UCSD-AML1 (cell line): Measurements from ENCODE around the gene USP40.

Experiments used
- DNase-seq: peaks from one replicate; lab custom pipeline; 2025; ENCODE audit not compliant: unreplicated experiment; lab: John Stamatoyannopoulos, UW

The USP40 gene

DNA sequence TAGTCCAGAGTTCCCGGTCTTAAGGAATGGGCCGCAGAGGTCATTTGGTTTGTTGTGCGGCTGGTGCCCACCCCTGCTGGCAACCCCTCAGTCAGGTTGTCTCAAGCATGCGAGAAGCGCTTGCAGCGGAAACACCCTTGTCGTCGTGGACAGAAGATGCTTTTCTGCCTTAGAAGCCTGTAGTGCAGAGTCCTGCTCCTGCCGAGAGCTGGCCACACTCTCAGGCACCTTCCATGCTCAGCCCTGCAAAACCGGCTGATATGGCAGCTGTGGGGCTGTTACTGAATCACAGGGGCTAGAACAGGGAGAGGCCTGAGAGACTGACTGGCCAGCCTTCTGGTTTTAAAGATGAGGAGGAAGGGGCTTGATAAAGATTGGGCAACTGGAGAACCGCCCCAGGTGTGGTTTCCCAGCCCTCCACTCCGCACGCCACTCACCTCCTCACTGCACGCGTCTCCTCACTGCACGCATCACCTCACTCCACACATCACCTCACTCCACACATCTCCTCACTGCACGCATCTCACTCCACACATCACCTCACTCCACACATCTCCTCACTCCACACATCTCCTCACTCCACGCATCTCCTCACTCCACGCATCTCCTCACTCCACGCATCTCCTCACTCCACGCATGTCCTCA is 103.6 kb downstream of the USP40 start:
- no peak for DNase-seq

DNA sequence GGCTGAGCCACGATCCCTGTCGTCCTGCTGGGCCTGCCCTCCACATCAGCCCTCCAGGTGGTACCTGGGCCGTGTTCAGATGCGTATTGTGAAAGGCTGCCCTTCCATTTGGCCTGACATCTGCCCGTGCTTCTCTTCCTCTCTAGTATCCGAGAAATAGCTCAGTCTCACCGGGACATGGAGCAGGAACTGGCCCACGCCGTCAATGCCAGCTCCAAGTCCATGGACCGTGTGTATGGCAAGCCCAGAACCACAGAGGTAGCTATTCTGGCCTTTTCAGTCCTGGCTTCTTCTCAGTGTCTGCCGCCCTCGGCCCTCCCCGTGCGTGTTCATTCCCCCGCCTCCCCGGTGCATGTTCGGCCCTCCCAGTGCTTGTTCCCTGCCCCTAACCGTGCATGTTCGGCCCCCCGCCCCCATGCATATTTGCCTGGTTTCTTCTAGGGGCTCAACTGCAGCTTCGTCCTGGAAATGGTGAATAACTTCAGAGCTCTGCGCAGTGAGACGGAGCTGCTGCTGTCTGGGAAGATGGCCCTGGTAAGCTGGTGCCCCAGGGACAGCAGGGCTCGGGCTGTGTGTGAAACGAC is 104.3 kb downstream of the USP40 start:
- DNase-seq, result no peak

DNA sequence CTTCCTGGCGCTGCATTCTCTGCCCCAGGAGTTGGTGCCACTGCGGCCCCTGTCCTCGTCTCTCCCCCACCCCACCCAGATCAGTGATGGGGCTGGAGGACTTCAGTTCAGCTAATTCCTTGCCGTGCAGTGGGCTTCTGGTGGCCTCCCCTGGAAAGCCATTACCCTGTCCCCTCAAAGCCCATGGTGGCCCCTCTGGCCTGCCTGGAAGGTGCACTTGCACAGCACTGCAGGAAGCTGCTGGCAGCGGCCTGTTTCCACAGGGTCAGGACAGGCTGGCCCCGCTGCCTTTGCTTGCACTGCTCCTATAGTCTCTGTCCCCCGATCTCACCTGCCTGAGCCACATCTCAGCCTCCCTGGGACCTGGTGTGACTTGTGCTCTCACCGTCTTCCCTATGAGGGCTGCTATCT is 105.1 kb downstream of the USP40 start:
- DNase-seq, result no peak

- DNase-seq, result no peak
Measured at GRCh38 chr2:233460726-233461441, 105.7 kb downstream of the USP40 start.

DNA sequence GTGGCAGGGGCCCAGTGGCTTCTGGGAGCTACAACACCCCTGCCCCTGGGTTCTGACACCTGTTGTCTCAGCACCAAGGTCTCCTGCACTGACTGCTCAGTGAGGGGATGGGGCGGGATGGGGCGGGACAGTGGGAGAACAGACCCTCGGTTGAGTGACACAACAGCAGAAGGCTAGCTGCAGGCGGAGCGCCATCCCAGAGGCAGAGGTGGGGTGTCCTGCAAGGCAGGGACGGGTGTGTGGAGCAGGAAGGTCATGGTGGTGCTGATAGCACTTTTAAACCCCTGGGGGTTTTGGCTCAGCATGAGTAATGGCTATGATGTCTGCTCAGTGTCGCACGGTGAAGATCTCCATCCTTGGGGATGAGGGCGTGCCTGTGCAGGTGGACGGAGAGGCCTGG is 107.2 kb downstream of the USP40 start:
- no peak for DNase-seq

GRCh38 chr2:233458826-233459225 is 107.8 kb downstream of the USP40 start:
- no peak for DNase-seq

DNA sequence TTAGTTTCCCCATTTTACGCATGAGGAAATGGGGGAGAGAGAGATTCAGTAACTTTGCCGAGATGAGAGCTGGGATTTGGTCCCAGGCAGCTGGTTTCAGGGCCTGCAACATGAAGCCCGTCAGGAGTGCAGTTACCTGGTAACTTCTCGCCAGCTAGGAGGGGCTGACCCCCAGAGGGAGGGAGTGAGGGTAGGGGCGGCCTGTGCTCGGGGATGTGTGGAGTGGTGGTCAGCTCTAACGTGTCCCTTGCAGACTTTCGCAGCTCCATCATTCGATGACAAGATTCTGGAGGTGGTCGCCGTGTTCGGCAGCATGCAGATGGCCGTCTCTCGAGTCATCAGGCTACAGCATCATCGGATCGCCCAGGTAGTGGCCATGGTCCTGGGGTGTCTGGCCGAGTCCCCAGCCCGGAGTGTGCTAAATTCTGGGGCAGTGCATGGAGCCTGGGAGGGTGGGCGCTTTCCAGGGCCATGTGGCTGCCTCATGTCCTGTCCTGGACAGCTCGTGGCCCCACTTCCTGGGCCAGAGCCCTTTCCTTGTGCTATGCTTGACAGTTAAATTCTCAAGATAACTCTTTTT is 108.5 kb downstream of the USP40 start:
- no peak for DNase-seq

GRCh38 chr2:233457356-233457755 is 109.2 kb downstream of the USP40 start:
- DNase-seq, result no peak

DNA sequence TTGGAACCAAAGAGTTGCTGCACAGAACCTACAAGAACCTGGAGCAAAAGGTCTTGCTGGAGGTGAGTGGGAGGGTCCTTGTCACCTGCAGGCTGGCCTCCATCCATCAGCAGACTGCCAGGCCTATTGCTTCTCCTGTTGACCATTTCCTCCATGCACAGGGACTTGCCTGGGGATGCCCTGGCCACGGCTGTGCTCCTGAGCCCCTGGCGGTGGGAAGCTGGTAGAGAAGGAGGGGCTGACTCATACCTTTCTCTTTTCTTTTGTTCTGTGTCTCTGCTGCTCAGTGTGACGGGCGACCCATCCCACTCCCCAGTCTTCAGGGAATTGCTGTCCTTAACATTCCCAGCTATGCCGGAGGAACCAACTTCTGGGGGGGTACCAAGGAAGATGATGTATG is 109.6 kb downstream of the USP40 start:
- DNase-seq, result no peak

DNA sequence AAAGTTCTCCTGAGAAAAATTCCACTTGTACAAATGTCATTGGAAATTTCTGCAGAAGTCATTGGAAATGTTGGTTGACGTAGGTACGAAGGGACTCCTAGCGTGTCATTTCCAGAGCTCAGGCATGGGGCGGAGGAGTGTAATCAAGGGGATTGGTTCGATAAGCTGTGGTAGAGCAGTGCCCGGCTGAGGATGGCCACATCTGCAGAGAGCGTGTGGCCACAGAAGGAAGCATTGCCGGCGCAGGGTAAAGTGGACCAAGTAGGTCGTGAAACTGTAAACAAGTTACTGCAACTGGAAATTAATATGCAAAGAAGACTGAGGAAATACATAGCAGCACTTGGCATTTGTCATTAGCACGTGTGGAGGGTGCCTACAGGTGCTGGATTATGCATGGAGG is 110.5 kb downstream of the USP40 start:
- no peak for DNase-seq

DNA sequence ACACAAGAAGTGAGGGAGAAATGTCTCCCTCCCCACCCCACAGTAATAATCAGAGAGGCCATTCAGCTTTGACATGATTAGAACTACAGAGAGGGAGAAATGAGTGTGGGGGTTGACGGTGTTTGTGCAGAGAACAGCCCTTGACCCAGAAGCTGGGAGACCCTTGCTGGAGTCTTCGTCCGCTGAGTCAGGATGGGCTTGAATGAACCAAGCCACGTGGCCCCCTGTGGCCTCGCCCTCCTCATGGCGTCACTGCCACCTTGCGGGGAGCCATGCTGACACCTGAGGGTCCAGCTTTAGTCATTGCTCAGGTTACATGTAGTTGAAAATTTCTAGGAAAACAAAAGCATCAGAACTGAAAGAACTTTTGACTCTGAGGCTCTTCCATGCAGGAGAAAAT is 111.1 kb downstream of the USP40 start:
- DNase-seq, result no peak

GRCh38 chr2:233455006-233455405 is 111.6 kb downstream of the USP40 start:
- DNase-seq, result no peak

DNA sequence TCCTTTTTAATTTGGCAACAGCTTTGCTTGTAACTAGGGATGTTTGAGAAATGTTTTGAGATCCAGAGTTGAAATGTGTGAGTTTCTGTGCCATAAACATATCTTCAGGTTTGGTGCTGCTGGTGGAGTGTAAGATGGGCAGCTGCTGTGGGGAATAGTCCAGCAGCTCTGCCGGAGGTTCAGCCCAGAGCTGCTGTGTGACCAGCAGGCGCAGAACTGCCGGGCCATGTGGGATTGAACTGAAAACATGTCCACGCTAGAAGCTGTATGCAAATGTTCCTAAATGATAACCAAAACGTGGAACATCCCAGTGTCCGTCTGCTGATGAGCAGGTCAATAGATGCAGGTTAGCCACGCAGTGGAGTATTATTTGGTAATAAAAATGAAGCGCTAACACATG is 112.7 kb downstream of the USP40 start:
- no peak for DNase-seq

- no peak for DNase-seq
Measured at GRCh38 chr2:233453111-233453915, 113.3 kb downstream of the USP40 start.

GRCh38 chr2:233451950-233452349 is 114.6 kb downstream of the USP40 start:
- DNase-seq, result no peak

- no peak for DNase-seq
Measured at GRCh38 chr2:233450864-233451575, 115.6 kb downstream of the USP40 start.

GRCh38 chr2:233449921-233450863 is 116.4 kb downstream of the USP40 start:
- no peak for DNase-seq

- DNase-seq, result no peak
Measured at GRCh38 chr2:233449081-233449901, 117.3 kb downstream of the USP40 start.

- DNase-seq, result no peak
Measured at GRCh38 chr2:233448575-233448974, 118.0 kb downstream of the USP40 start.
